BLaER1 (cell line): ENCODE measurements around the gene TENT5C.
A peak's percentile ranks its signal among the peaks of the same experiment; 100 is the strongest.

Experiments used
- H3K27ac ChIP-seq: shearing (Covaris generic); formaldehyde crosslinking; 2 replicates; pipeline ENCODE4 v1.8.1; 2022
- H3K27me3 ChIP-seq: shearing (Covaris generic); formaldehyde crosslinking; 2 replicates; pipeline ENCODE4 v1.8.1; 2022
- H3K36me3 ChIP-seq: shearing (Covaris generic); formaldehyde crosslinking; 2 replicates; pipeline ENCODE4 v1.8.1; 2022
- H3K4me1 ChIP-seq: shearing (Covaris generic); formaldehyde crosslinking; 2 replicates; pipeline ENCODE4 v1.8.1; 2022
- H3K4me2 ChIP-seq: shearing (Covaris generic); formaldehyde crosslinking; 2 replicates; pipeline ENCODE4 v1.8.1; 2022
- H3K4me3 ChIP-seq: shearing (Covaris generic); formaldehyde crosslinking; 2 replicates; pipeline ENCODE4 v1.8.1; 2022
- H3K9ac ChIP-seq: shearing (Covaris generic); formaldehyde crosslinking; 2 replicates; pipeline ENCODE4 v1.8.1; 2022
- H3K9me3 ChIP-seq: shearing (Covaris generic); formaldehyde crosslinking; 2 replicates; pipeline ENCODE4 v1.8.1; 2022
- H4K20me1 ChIP-seq: shearing (Covaris generic); formaldehyde crosslinking; 2 replicates; pipeline ENCODE4 v1.8.1; 2022
- Cebpa-rat ChIP-seq: shearing (Covaris generic); IDR thresholded peaks from 2 replicates; pipeline ENCODE4 v1.8.1; 2022

TENT5C gene

GRCh38 chr1:117641536-117641935 is 35.7 kb downstream of the TENT5C start:
- peaks cover 24% of the 10 kb centered on the region for H3K4me1 ChIP-seq
- TF ChIP-seq Cebpa-rat: no peak

GRCh38 chr1:117642963-117643362 is 37.1 kb downstream of the TENT5C start:
- no peak overlapping the region for H3K4me3 ChIP-seq
- no peak overlapping the region for H3K9ac ChIP-seq
- H3K27ac ChIP-seq: no peak overlapping the region
- no peaks in the 10 kb centered on the region for H4K20me1 ChIP-seq
- H3K36me3 ChIP-seq: no peaks in the 10 kb centered on the region
- H3K9me3 ChIP-seq: no peaks in the 10 kb centered on the region
- no peak for TF ChIP-seq Cebpa-rat
- H3K27me3 ChIP-seq: no peaks in the 10 kb centered on the region
- no peak overlapping the region for H3K4me2 ChIP-seq
- peaks cover 13% of the 10 kb centered on the region for H3K4me1 ChIP-seq

More at GRCh38 chr1:117641536-117641935, 35.7 kb downstream of the TENT5C start:
- H3K27me3 ChIP-seq: no peaks in the 10 kb centered on the region
- H4K20me1 ChIP-seq: no peaks in the 10 kb centered on the region
- H3K4me2 ChIP-seq: no peak overlapping the region
- no peak overlapping the region for H3K27ac ChIP-seq
- H3K9ac ChIP-seq: no peak overlapping the region
- no peaks in the 10 kb centered on the region for H3K36me3 ChIP-seq
- H3K9me3 ChIP-seq: no peaks in the 10 kb centered on the region
- no peak overlapping the region for H3K4me3 ChIP-seq

- Histone ChIP-seq H3K27me3 (no peaks in the 10 kb centered on the region), H3K9me3 (no peaks in the 10 kb centered on the region), H3K27ac (no peak overlapping the region), H3K4me3 (no peak overlapping the region), H3K4me2 (no peak overlapping the region), H3K4me1 (peaks cover 13% of the 10 kb centered on the region), H3K9ac (no peak overlapping the region), H4K20me1 (no peaks in the 10 kb centered on the region), H3K36me3 (no peaks in the 10 kb centered on the region)
- TF ChIP-seq Cebpa-rat: no peak
Observed at GRCh38 chr1:117643601-117644000, 37.8 kb downstream of the TENT5C start.

GRCh38 chr1:117644696-117645311 is 39.0 kb downstream of the TENT5C start:
- H3K9ac ChIP-seq: no peak overlapping the region
- H3K27ac ChIP-seq: no peak overlapping the region

GRCh38 chr1:117645343-117645742 is 39.5 kb downstream of the TENT5C start:
- Histone ChIP-seq H3K36me3 (no peaks in the 10 kb centered on the region), H4K20me1 (no peaks in the 10 kb centered on the region), H3K4me2 (no peak overlapping the region; the same call in 1 of the 2 replicates), H3K27me3 (no peaks in the 10 kb centered on the region), H3K9ac (no peak overlapping the region), H3K27ac (no peak overlapping the region), H3K4me1 (peaks cover 13% of the 10 kb centered on the region), H3K9me3 (no peaks in the 10 kb centered on the region), H3K4me3 (no peak overlapping the region)
- no peak for TF ChIP-seq Cebpa-rat

More at GRCh38 chr1:117644696-117645311, 39.0 kb downstream of the TENT5C start:
- Histone ChIP-seq H3K9me3 (no peaks in the 10 kb centered on the region), H3K27me3 (no peaks in the 10 kb centered on the region), H3K4me2 (peak overlapping the region; percentile 64), H4K20me1 (no peaks in the 10 kb centered on the region), H3K4me3 (no peak overlapping the region), H3K36me3 (no peaks in the 10 kb centered on the region), H3K4me1 (peaks cover 13% of the 10 kb centered on the region)
- no peak for TF ChIP-seq Cebpa-rat

- no peaks in the 10 kb centered on the region for H3K36me3 ChIP-seq
- H3K4me2 ChIP-seq: no peak overlapping the region
- H3K4me1 ChIP-seq: peaks cover 13% of the 10 kb centered on the region
- H3K27me3 ChIP-seq: no peaks in the 10 kb centered on the region
- no peaks in the 10 kb centered on the region for H4K20me1 ChIP-seq
- no peak overlapping the region for H3K4me3 ChIP-seq
- no peak overlapping the region for H3K9ac ChIP-seq
- H3K9me3 ChIP-seq: no peaks in the 10 kb centered on the region
- no peak for TF ChIP-seq Cebpa-rat
- H3K27ac ChIP-seq: no peak overlapping the region
Observed at GRCh38 chr1:117646007-117646811, 40.4 kb downstream of the TENT5C start.

GRCh38 chr1:117646956-117647355 is 41.1 kb downstream of the TENT5C start:
- Histone ChIP-seq H3K4me2 (no peak overlapping the region), H3K9ac (no peak overlapping the region), H3K27ac (no peak overlapping the region), H3K9me3 (no peaks in the 10 kb centered on the region), H3K36me3 (no peaks in the 10 kb centered on the region), H3K4me1 (peaks cover 13% of the 10 kb centered on the region), H3K4me3 (no peak overlapping the region), H3K27me3 (no peaks in the 10 kb centered on the region), H4K20me1 (no peaks in the 10 kb centered on the region)
- no peak for TF ChIP-seq Cebpa-rat

GRCh38 chr1:117648015-117648414 is 42.2 kb downstream of the TENT5C start:
- no peak overlapping the region for H3K4me3 ChIP-seq
- H3K27me3 ChIP-seq: no peaks in the 10 kb centered on the region
- H3K9me3 ChIP-seq: no peaks in the 10 kb centered on the region
- H3K27ac ChIP-seq: no peak overlapping the region
- no peaks in the 10 kb centered on the region for H3K36me3 ChIP-seq
- H3K4me1 ChIP-seq: peaks cover 13% of the 10 kb centered on the region
- no peak overlapping the region for H3K4me2 ChIP-seq
- TF ChIP-seq Cebpa-rat: no peak
- no peak overlapping the region for H3K9ac ChIP-seq
- no peaks in the 10 kb centered on the region for H4K20me1 ChIP-seq

GRCh38 chr1:117650840-117651568 is 45.2 kb downstream of the TENT5C start:
- Histone ChIP-seq H3K4me3 (no peak overlapping the region), H3K36me3 (no peaks in the 10 kb centered on the region), H3K27me3 (no peaks in the 10 kb centered on the region), H3K9ac (no peak overlapping the region), H3K27ac (no peak overlapping the region), H3K9me3 (no peaks in the 10 kb centered on the region), H3K4me2 (no peak overlapping the region), H4K20me1 (no peaks in the 10 kb centered on the region), H3K4me1 (peaks cover 18% of the 10 kb centered on the region)
- TF ChIP-seq Cebpa-rat: no peak

- Histone ChIP-seq H3K9me3 (no peaks in the 10 kb centered on the region), H4K20me1 (no peaks in the 10 kb centered on the region), H3K4me2 (no peak overlapping the region), H3K27ac (no peak overlapping the region), H3K4me3 (no peak overlapping the region), H3K27me3 (no peaks in the 10 kb centered on the region), H3K36me3 (no peaks in the 10 kb centered on the region), H3K9ac (no peak overlapping the region), H3K4me1 (peaks cover 24% of the 10 kb centered on the region)
- TF ChIP-seq Cebpa-rat: no peak
Observed at GRCh38 chr1:117651616-117652015, 45.8 kb downstream of the TENT5C start.
